ENCODE measurements around the gene UMAD1. TPM values are rescaled to one million over a fixed set of nuclear protein-coding genes. Genes with fewer than 3 reads are reported as not detected.

The UMAD1 gene
- total RNA-seq = 10 to 100 TPM; 15.2 to 28.2 (median 18.7) TPM

DNA sequence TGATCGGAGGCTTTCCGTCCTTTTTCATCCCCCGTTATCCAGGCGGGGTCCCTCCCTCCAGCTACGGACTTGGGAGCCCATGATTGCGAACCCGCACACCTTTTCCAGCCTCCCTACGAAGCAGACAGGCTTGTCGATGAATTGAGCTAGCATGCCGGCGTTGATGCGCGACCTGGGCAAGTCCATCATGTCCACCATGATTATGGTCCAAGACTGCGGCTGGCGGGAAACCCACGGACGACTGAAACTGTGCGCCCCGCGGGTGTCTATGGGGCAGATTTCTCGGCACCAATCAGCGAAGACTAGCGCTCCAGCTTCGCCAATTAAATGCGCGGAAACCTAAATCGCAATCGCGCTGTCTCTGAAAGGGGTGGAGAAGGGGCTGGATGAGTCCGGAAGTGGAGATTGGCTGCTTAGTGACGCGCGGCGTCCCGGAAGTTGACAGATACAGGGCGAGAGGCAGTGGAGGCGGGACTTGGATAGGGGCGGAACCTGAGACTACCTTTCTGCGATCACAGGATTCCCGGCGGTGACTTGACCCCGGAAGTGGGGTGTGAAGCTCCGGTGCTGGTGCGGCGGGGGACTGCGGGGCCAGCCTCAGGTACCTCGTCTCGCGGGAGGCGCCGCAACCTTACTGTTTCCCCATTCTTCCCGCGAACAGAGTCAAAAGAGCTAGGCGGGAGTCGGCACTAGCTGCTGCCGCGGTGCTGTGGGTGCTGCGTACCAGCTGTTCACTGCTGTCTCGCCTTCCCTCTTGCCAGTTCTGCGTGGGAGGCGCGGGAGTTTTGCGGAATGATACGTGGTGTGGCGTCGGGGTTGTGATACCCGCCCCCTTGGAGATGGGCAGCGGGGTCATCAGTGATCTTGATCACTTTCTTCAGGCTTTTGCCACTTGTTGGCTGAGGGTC is at the start of gene UMAD1:
Gene UMAD1, plus strand, starts transcription at position 532 of the 908 bp plus-strand sequence. CDS start 32,620 bp downstream, outside the sequence.
- Histone ChIP-seq H3K4me3 (peak within 1 kb of the TSS; percentile 70 to 93 (median 82)), H3K9me3 (no peaks in the 10 kb centered on the region), H3K27ac (peak within 1 kb of the TSS; percentile 83 to 97 (median 88)), H3K36me3 (peaks cover 0 to 7% (median 0%) of the 10 kb centered on the region in 3 donors), H3K4me1 (peaks cover 0 to 16% (median 7%) of the 10 kb centered on the region in 4 donors), H3K27me3 (no peaks in the 10 kb centered on the region)
- no peak for TF ChIP-seq CTCF (IDR thresholded peaks at IDR 0.05)
- TF ChIP-seq POLR2A (IDR thresholded peaks at IDR 0.05) = peak; percentile 78 to 91
- DNase-seq = peak; percentile 98 to 100 (median 99)

GRCh38 chr7:7595451-7595850 is 45.1 kb upstream of the UMAD1 start:
- H3K9me3 ChIP-seq = no peaks in the 10 kb centered on the region
- H3K4me3 ChIP-seq = no peak overlapping the region
- no peak for DNase-seq
- H3K36me3 ChIP-seq = peaks cover 0 to 35% (median 0%) of the 10 kb centered on the region in 3 donors
- H3K4me1 ChIP-seq = no peaks in the 10 kb centered on the region
- H3K27me3 ChIP-seq = no peaks in the 10 kb centered on the region
- TF ChIP-seq POLR2A (IDR thresholded peaks at IDR 0.05) = no peak
- peak in 4 of 6 experiments; percentile 31 to 59 (median 52) for TF ChIP-seq CTCF (IDR thresholded peaks at IDR 0.05)
- no peak overlapping the region for H3K27ac ChIP-seq

DNA sequence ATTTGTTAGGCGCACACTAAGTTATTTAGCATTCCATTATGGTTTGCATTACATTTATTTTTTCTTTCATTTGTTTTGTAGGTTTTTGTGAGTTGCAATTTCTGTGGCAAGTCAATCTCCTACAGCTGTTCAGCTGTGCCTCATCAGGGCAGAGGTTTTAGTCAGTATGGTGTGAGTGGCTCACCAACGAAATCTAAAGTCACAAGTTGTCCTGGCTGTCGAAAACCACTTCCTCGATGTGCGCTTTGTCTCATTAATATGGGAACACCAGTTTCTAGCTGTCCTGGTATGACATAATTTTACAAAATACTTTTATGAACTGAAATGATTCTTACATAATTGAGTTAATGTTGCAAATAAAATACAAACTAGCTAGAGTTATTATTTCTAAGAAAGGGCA is 44.4 kb upstream of the UMAD1 start:
- Histone ChIP-seq H3K27me3 (no peaks in the 10 kb centered on the region), H3K4me1 (no peaks in the 10 kb centered on the region), H3K4me3 (no peak overlapping the region), H3K27ac (no peak overlapping the region), H3K9me3 (no peaks in the 10 kb centered on the region), H3K36me3 (peaks cover 0 to 35% (median 0%) of the 10 kb centered on the region in 3 donors)
- DNase-seq = peak in 1 of 3 donors; percentile 61
- no peak for TF ChIP-seq POLR2A (IDR thresholded peaks at IDR 0.05)

GRCh38 chr7:7607010-7607409 is 33.5 kb upstream of the UMAD1 start:
- DNase-seq = no peak
- no peaks in the 10 kb centered on the region for H3K9me3 ChIP-seq
- H3K36me3 ChIP-seq = peaks cover 0 to 26% (median 0%) of the 10 kb centered on the region in 3 donors
- no peak overlapping the region for H3K4me3 ChIP-seq
- no peaks in the 10 kb centered on the region for H3K4me1 ChIP-seq
- no peaks in the 10 kb centered on the region for H3K27me3 ChIP-seq
- H3K27ac ChIP-seq = no peak overlapping the region
- TF ChIP-seq CTCF (IDR thresholded peaks at IDR 0.05) (no peak), POLR2A (IDR thresholded peaks at IDR 0.05) (no peak)

DNA sequence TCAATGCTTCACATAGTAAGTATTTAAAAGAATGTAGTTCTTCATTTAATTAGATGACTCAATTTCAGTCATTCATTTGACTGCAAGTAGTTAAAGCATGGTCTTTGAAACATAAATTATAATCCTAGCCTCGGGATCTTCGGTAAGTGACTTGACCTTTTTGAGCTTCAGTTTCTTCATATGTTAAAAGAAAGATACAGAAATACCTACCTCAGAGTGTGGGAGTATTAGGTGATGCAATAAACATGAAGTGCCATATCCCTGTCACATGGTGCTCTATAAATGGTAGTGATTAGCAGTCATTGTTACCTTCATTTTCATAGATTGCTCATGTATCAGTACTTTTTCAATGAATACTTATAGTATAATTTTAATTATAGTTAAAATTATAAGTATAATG is 31.2 kb upstream of the UMAD1 start:
- Histone ChIP-seq H3K27ac (no peak overlapping the region), H3K27me3 (no peaks in the 10 kb centered on the region), H3K4me3 (no peak overlapping the region), H3K36me3 (peaks cover 0 to 26% (median 0%) of the 10 kb centered on the region in 3 donors), H3K4me1 (no peaks in the 10 kb centered on the region), H3K9me3 (no peaks in the 10 kb centered on the region)
- no peak for TF ChIP-seq POLR2A (IDR thresholded peaks at IDR 0.05)
- no peak for TF ChIP-seq CTCF (IDR thresholded peaks at IDR 0.05)
- no peak for DNase-seq

DNA sequence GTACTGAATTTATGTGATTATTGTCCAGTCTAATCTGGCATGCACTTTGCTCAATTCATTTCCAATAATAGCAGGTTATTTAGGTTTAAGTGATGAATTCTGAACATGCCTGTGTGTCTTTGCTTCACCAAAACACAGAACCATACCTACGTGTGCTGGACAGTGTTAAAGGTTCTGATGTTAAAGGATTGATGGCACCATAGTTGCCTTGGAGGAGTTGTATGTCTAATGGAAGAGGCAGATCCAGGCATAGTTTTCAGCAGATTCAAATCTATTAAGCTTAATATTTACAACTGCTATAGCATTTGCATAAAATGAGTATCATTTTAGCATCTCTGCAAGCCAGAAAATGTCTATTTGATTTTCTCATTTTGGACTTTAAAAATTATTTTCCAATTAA is 28.0 kb upstream of the UMAD1 start:
- H3K27ac ChIP-seq = no peak overlapping the region
- no peak for TF ChIP-seq POLR2A (IDR thresholded peaks at IDR 0.05)
- TF ChIP-seq CTCF (IDR thresholded peaks at IDR 0.05) = no peak
- H3K36me3 ChIP-seq = peaks cover 0 to 12% (median 0%) of the 10 kb centered on the region in 3 donors

More for the DNA sequence above, 28.0 kb upstream of the UMAD1 start:
- Histone ChIP-seq H3K9me3 (no peaks in the 10 kb centered on the region), H3K27me3 (no peaks in the 10 kb centered on the region), H3K4me1 (no peaks in the 10 kb centered on the region), H3K4me3 (no peak overlapping the region)
- DNase-seq = no peak

All from Peyer's patch (tissue), 4 donors.